Hematopoietic multipotent progenitor cell treated with erythropoietin and hydrocortisone succinate and interleukin-3 and kit ligand, for 8 days (in vitro differentiated cells): ENCODE measurements around the gene ZNF582.

Experiments
- DNase-seq: peaks from one replicate; pipeline ENCODE4 v3.0.0-alpha.2; 2015

The ZNF582 gene

GRCh38 chr19:56393119-56394012, at the start of gene ZNF582:
ZNF582 (minus strand) TSS chr19:56393534; CDS start chr19:56391752, 1,782 bp downstream.
- DNase-seq = peak; percentile 98

- no peak for DNase-seq
These were observed 48.0 kb upstream of the ZNF582 start for GRCh38 chr19:56441206-56441792.

- DNase-seq = no peak
These were observed 30.6 kb upstream of the ZNF582 start for GRCh38 chr19:56423985-56424353.

GRCh38 chr19:56423276-56423984, 30.1 kb upstream of the ZNF582 start:
- no peak for DNase-seq

- DNase-seq = no peak
These were observed 11.7 kb upstream of the ZNF582 start for GRCh38 chr19:56405062-56405461.

- DNase-seq = no peak
These were observed 11.3 kb upstream of the ZNF582 start for GRCh38 chr19:56404705-56405056.

- peak; percentile 93 for DNase-seq
These were observed 10.7 kb upstream of the ZNF582 start, which contains the start of gene ZNF583 for GRCh38 chr19:56403764-56404704. ZNF583 (plus strand) TSS chr19:56404332; CDS start chr19:56407115, 2,783 bp downstream.

- no peak for DNase-seq
These were observed 9.9 kb upstream of the ZNF582 start for GRCh38 chr19:56403261-56403660.

- no peak for DNase-seq
These were observed 7.2 kb upstream of the ZNF582 start for GRCh38 chr19:56400485-56400884.

GRCh38 chr19:56398809-56399208, 5.5 kb upstream of the ZNF582 start:
- DNase-seq = no peak

- DNase-seq = no peak
These were observed 9.3 kb downstream of the ZNF582 start for GRCh38 chr19:56383826-56384605.

GRCh38 chr19:56377105-56377924, 16.0 kb downstream of the ZNF582 start:
- no peak for DNase-seq

- DNase-seq = no peak
These were observed 21.1 kb downstream of the ZNF582 start for GRCh38 chr19:56372281-56372680.

GRCh38 chr19:56369886-56370676, 23.3 kb downstream of the ZNF582 start:
- no peak for DNase-seq

GRCh38 chr19:56367829-56368711, 25.3 kb downstream of the ZNF582 start:
- DNase-seq = peak; percentile 95

GRCh38 chr19:56360841-56361240, 32.5 kb downstream of the ZNF582 start:
- no peak for DNase-seq

GRCh38 chr19:56356944-56357343, 36.4 kb downstream of the ZNF582 start:
- no peak for DNase-seq

GRCh38 chr19:56355517-56355916, 37.8 kb downstream of the ZNF582 start:
- no peak for DNase-seq

GRCh38 chr19:56351208-56351607, 42.1 kb downstream of the ZNF582 start:
- DNase-seq = no peak
